Measurements from ENCODE around the gene MACF1.
"Not testable (repeated sequence)": the region's sequence is repeated elsewhere in the genome, so short reads cannot be mapped to it uniquely, and the experiment has no call there.

- TF ChIP-seq CTCF, EP300 (IDR thresholded peaks at IDR 0.05): not testable (repeated sequence)
These were observed 317.7 kb downstream of the MACF1 start for GRCh38 chr1:39522221-39522620.

Data from esophagus muscularis mucosa (tissue), 3 donors.